GM10248 (cell line): ENCODE measurements around the gene UBAP2.
"Not testable (repeated sequence)": the region's sequence is repeated elsewhere in the genome, so short reads cannot be mapped to it uniquely, and the experiment has no call there.

ENCODE experiments used
- CTCF ChIA-PET: fragments of 300-600 bp; sonication (Branson Sonifier 250); formaldehyde crosslinking; extraction: SDS; loops from one replicate; lab custom pipeline; 2021; ENCODE audit warnings: antibody characterized with exemption; lab: Yijun Ruan, JAX
- POLR2A ChIA-PET: fragments of 350-650 bp; sonication (Branson Sonifier 250); formaldehyde crosslinking; extraction: SDS; loops from one replicate; lab custom pipeline; 2020; ENCODE audit warnings: antibody characterized with exemption; lab: Yijun Ruan, JAX
- DNase-seq: peaks from one replicate; pipeline ENCODE4 v3.0.0; 2012; ENCODE audit errors: extremely low spot score
- CTCF ChIP-seq: IDR thresholded peaks from 2 replicates; pipeline ENCODE4 v1.5.1; 2012; ENCODE audit warnings: mild to moderate bottlenecking, low read depth; ENCODE audit errors: extremely low read depth, missing control alignments, control extremely low read depth

The UBAP2 gene

GRCh38 chr9:33988219-33988890, 60.3 kb downstream of the UBAP2 start:
- ChIA-PET POLR2A (no interaction called here), CTCF (interaction anchor here (1.3 kb wide), 1 partner anchor 16 kb away, joined by 3 read pairs; no protein-coding TSS in a partner anchor)
- no peak for TF ChIP-seq CTCF
- peak; percentile 77 for DNase-seq

- CTCF ChIA-PET: no interaction called here
Measured at GRCh38 chr9:33976414-33976813, 72.3 kb downstream of the UBAP2 start.

GRCh38 chr9:33972698-33973097, 76.0 kb downstream of the UBAP2 start:
- no peak for TF ChIP-seq CTCF
- POLR2A ChIA-PET: no interaction called here
- no peak for DNase-seq
- CTCF ChIA-PET: interaction anchor here (1.0 to 1.8 kb wide), 2 partner anchors 10 to 16 kb away, joined by 3 to 6 read pairs; no protein-coding TSS in a partner anchor

More at GRCh38 chr9:33976414-33976813, 72.3 kb downstream of the UBAP2 start:
- TF ChIP-seq CTCF: no peak
- no peak for DNase-seq
- POLR2A ChIA-PET: no interaction called here

GRCh38 chr9:33964086-33964768, 84.5 kb downstream of the UBAP2 start:
- no peak for TF ChIP-seq CTCF
- DNase-seq: no peak
- ChIA-PET POLR2A (no interaction called here), CTCF (interaction anchor here (0.8 to 1.7 kb wide), 4 partner anchors 8 to 31 kb away, joined by 3 to 4 read pairs (median 3); no protein-coding TSS in a partner anchor)

GRCh38 chr9:33962468-33962867, 86.2 kb downstream of the UBAP2 start:
- CTCF ChIA-PET: interaction anchor here (1.5 kb wide), 1 partner anchor 19 kb away, joined by 4 read pairs; no protein-coding TSS in a partner anchor
- DNase-seq, POLR2A ChIA-PET: not testable (repeated sequence)

GRCh38 chr9:33959725-33960124, 89.0 kb downstream of the UBAP2 start:
- TF ChIP-seq CTCF: no peak
- ChIA-PET POLR2A (no interaction called here), CTCF (no interaction called here)
- no peak for DNase-seq

GRCh38 chr9:33956544-33956943, 92.1 kb downstream of the UBAP2 start:
- TF ChIP-seq CTCF: no peak
- POLR2A ChIA-PET: no interaction called here

More at GRCh38 chr9:33956544-33956943, 92.1 kb downstream of the UBAP2 start:
- CTCF ChIA-PET: interaction anchor here (1.0 kb wide), 1 partner anchor 12 kb away, joined by 3 read pairs; no protein-coding TSS in a partner anchor
- DNase-seq: no peak
